GM19238 (cell line): Measurements from ENCODE around the gene ADGRD1.

ENCODE experiments used
- DNase-seq: peaks from one replicate; pipeline ENCODE4 v3.0.0; 2011; ENCODE audit warnings: low spot score; ENCODE audit not compliant: insufficient read length

ADGRD1 gene

DNA sequence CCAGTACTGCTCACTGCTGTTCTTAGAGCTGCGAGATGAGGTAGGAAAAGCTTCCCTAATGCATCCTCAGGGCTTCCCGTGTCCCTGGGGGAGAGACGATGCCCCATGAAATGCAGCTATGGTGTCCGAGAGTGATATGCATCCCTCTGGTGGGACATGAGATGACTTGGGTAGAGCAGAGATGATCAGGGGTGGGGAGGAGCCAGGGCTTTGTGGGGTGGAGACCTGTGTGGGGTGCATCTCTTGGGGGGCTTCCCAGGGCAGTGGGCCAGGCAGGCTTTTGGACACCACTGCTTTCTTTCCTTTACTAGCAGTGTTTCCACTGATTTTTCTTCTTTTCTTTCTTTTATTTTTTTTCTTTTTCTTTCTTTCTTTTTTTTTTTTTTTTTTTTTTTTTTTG, 147.3 kb downstream of the ADGRD1 start:
- DNase-seq: no peak

DNA sequence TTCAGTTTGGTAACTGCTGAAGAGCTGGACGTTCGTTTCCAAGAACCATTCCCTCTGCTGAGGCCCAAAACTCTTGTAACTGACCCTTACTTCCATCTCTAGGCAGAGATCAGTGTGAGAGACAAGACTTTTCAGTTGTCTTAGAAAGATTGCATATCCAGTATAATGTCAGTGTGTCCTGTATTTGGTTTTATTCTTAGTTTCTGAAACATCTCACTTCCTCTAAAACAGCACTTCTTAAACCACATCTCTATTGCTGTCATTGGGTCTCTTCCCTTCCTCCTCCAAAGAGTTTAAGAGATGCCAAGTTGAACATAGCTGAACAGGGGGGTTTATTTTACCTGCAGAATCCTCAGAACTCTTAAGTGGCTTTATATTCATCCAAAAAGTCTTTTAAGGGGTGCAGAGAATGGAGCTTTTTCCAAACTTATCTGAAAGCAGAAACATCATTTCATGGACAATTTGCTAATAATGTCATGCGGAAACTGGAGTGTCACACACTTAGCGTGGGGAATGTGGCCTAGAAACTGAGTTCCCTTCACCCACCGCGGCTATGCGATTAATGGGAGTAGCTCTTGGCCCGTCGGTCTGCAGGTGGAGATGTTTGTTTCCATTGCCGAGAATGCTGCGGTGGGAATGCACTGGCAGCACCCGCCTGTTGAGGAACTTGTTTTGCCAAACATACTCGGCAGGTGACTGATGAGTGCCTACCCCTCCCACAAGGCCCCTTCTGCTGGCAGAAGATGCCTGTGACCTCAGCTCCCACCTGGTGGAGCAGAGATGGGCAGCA, 148.2 kb downstream of the ADGRD1 start:
- peak; percentile 53 for DNase-seq

DNA sequence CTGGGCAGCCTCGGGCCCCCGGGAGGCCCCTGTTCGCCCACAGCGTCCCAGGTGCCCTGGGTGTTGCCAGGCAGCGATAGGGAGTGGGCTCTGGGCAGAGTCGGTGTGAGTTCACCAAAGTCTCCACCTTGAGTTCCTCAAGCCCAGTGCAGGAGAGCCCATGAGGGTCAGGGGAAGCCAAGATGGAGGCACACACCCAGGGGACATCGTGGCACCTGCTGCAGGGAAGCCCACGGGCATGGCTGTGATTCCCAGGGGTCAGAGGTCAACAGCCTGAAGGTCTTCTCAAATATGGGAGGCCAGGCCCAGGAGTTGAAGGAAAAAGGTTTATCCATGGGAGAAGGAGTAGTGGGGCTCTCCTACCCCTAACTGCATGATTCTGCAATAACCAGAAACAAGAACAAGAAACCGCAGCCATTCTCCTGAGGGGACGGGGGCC, 148.8 kb downstream of the ADGRD1 start:
- DNase-seq: no peak

DNA sequence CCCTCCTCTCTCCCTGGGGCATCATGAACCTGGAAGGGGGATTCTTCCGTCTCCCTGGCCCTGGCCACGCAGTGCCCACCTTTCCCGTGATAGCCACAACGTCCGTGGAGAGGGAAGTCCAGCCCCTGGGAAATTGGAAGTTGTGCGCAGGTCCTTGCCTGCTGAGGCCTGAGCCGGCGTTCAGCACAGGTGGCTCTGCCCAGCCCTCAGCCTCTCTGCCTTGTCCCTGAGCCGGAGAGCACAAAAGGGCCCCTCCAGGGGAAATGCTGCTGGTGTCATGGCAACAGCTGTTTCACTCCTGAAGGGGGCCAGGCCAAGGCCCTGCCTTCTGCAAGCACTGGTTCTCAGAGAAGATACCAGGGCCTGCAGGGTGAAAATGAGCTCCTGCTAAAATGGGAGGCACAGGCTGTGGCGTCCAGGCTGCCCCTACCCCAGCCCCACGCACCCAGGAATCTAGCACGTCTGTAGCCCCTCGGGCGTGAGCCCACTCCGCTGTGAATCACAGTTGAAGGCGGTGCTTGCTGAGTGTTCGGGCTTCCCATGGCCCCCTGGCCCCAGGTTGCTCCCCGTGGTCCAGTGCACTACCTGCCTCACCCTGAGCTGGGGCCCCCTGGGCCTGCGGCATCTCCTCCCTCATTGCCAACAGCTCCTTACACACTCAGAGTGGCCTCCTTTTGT, 149.4 kb downstream of the ADGRD1 start:
- no peak for DNase-seq

DNA sequence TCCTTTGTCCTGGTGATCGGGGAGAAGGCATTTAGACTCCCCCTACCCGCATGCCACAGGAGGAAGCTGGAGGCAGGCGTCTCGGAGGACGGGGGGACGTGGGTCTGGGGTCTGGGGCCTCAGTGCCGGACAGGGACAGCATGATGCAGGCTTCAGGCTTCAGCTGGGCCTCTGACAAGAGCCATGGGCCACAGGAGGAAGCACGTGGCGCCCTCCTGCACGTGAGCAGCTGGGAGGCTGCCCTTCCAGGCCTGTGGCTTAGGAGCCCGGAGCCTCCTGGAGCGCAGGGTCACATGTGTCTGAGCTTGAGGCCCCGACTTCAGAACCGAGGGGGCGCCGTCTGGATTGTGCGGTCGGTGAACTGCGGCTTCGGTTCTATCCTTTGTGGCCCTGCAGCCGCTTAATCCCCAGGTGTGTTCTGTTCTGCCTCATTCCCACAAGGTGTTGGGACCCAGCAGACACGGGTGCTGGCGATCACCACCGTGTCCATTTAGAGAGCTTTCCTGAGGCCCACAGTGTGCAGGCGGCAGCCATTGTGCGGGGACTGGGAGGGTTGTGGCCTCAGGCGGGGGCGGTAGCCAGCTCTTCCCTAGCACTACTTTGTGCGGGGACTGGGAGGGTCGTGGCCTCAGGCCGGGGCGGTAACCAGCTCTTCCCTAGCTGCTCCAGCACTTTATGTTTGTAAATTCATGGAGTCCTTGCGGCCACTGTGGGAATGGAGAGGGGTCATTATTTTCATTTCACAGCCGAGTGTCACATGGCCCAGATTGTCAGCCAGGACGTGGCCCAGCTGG, 150.2 kb downstream of the ADGRD1 start:
- DNase-seq: no peak

DNA sequence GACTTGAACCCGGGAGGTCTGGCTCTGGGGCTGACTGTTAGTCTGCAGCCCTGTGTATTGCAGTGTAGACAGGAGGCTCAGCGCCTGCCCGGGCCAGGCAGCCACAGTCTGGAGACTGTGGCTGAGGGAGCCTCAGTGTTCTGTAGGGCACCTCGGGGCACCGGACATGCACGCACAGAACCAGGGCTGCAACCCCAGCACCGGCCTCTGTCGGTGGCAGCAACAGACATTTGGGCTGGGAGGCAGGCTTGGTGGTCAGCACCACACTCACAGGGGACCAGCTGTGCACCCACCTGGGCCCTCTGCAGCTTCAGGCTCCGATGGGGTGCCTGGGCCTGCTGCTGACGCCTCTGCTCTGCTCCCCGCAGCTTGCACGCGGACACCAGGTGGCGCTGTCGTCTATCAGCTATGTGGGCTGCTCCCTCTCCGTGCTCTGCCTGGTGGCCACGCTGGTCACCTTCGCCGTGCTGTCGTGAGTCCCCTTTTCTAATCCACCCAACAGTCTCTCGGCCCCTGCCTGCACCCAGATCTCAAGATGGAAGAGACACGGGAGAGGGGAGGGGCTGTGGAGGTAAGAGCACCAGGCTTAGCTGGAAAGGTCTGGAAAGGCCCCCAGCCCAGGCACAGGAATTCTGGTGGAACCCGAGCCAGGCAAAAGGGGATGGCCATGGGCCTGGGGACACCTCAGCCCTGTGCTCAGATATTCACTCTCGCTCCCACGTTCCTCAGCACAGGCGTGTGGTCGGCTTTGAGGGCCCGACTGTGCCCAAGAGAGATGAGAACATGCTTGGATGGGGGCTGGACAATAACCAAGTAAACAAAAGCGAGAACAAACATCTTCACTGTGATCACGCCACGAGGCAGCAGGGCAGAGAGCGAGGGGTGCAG, 151.0 kb downstream of the ADGRD1 start:
- DNase-seq: peak; percentile 65

DNA sequence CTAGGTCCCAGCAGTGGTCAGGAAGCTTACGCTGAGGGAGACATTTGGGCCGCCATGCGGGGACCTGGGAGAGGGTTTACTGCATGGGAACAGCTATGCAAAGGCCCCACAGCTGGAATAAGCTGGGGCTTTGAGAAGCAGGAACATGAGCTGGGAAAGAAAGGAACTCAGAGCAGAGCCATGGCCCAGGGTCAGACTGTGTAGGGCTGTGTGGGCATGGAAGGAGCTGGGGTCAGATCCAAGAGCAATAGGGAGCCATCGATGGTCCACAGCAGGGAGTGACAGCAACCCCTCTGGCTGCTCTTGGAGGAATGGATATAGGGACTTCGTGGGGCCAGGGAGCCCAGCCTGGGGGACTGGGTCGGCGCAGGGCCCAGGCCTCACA, 151.6 kb downstream of the ADGRD1 start:
- no peak for DNase-seq

DNA sequence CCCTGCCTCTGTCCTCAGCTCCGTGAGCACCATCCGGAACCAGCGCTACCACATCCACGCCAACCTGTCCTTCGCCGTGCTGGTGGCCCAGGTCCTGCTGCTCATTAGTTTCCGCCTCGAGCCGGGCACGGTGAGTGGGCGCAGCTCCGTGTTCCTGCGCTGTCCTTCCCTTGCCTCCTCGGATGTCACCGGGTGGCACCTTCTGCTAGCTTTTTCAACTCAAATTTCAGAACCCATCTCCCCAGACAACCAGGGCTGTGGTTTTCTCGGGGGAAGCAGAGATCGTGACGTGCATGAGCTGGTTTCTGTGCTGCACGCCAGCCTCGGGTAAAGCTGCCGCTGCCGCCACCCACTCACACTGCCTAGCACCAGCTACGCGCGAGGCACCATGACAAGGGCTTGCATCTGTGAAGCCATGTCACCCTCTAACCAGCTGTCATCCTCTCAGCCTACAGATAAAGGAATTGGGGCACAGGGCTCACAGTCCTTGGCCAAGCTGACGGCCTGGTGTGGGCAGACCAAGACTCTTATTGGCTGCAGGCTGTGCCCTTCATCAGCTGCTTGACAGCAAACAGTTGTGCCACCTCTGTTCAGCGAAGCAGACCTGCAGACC, 152.1 kb downstream of the ADGRD1 start:
- DNase-seq: no peak

DNA sequence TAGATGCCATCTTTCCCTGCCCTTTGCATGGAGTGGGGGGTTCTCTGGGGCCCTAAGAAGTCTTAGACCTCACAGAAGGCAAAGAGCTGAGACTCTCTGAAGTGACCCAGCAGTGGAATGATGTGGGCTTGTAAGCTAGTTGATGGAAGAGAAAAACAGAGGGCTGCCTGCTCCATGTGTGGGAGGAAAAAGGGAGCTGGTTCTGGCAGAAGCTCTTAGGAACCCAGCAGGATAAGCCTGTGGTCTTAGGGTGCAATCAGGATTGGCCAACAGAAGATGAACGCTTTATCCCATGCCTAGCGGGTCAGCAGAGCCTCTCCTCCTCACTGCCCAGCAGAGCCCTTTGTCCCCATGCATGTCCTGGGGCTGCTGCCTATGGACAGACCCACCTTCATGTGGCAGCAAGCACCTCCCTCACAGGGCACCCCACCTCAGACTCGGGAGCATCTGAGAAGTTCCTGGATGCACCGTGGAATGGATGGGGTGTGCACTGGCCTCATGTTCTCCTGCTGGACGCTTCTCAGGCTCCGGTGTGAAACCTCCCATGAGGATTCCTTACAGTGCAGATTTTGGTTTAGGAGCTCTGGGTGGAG, 152.7 kb downstream of the ADGRD1 start:
- no peak for DNase-seq

DNA sequence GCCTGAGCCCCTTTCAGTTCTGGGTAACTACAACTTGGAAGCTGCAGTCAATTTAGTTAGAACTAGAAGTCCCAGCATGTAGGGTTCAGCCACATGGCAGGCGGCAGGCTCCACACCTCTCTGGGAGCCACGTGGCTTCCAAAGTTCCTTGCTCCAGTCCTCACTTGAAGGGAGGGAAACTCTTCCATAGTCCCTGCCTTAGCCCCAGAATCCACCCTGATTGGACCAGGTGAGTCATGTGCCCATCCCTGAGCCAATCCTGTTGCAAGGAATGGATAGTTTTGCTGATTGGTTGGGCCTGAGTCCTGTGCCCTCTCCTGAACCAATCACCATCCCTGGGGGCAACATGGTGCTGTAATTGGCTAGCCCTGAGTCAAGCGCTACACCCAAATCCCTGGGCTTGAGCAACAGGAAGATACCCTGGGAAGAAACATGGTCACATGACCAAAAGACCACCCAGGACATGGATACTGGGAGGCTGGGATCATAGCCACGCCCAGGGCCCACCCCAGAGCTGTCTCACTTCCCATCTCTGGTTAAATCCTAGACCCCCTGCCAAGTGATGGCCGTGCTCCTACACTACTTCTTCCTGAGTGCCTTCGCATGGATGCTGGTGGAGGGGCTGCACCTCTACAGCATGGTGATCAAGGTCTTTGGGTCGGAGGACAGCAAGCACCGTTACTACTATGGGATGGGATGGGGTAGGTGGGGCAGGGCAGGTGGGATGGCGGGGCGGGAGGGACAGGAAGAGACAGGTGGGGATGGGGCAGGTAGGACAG, 154.7 kb downstream of the ADGRD1 start:
- no peak for DNase-seq

DNA sequence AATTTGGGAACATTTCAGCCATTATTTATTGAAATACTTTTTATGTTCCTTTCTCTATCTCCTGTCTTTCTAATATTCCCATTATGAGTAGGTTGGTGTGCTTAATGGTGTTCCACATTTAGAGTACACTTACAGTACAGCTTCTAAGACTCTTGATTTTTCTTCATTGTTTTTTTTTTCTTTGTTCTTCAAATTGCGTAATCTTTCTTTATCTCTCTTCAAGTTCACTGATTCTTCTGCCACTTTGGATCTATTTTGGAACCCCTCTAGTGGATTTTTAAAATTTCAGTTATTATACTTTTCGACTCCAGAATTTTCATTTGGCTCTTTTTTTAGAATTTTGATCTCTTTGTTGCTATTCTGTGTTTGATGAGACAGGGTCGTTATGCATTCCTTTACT, 157.7 kb downstream of the ADGRD1 start:
- no peak for DNase-seq

DNA sequence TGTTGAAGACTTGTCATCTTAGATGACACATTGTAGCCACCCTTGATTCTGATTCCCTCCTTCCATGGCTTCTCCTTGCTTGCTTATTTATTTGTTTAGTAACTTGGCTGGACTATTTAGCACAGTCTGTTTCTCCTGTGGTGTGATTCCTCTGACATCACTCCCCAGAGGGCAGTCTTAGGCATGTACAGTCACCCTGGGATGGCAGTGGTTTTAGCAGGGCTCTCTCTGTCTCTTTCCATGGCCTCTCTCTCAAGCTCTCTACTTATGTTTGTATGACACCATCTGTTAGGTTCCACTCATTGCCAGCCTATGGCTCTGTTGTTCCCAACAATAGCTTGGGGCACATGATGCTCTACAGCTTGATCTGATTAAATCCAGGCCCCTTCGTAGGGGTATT, 158.3 kb downstream of the ADGRD1 start:
- no peak for DNase-seq

DNA sequence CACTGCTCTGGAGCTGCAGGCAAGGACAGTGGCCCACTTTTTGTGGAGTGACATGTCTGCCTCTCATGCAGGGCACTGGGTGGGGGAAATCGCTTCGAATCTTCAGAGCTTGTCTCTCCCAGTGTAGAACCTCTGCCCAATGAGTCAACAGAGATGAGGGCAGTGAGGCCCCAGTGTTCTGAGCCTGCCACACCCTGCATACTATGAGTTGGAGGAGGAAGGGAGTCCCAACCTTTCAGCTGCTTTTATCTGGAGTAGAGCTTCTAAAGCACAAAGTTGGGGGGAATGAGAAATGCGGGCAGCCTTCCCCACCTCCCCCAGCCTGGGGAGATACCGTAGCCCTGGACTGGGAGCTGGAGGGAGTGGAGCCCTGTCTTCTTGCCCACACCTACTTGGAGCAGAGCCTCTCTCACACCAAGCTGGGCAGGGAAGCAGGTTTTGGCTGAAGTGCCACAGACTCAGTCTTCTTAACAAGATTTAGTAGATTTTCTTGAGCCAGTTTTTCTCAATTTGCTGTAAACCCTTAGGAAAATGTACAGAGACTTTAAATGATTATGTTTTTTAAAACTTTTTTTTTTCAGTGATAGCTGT, 159.1 kb downstream of the ADGRD1 start:
- DNase-seq: no peak

DNA sequence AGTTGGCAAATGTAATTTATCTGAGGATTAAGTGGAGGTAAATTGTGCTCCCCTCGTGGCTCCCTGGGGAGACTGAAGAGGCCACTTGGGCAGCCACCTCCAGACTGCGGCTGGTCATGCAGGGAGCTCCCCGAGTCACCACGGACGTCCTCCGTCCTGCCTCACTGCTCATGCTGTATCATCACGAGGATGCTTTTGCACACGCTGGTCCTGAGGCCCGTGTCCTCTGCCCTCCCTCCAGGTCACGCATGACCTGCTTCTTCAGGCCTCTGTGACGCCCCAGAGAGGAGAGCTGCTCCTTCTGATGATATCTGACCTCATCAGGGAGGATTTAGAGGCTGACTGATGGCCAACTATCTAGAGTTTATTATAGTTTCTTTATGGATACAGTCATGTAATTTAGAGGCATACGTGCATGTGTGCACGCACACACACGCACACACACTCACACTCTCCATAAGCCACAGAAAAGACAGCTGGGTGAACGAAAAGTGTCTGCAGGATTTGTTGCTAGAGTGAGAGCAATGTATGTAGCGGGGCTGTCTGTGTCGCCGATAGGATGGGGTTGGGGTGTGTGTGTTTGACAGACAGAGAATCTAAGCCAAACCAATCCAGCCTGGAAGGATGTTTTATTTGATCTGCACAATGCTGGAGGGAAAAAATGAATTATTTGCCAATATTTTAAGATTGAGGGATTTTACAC, 160.0 kb downstream of the ADGRD1 start:
- no peak for DNase-seq

DNA sequence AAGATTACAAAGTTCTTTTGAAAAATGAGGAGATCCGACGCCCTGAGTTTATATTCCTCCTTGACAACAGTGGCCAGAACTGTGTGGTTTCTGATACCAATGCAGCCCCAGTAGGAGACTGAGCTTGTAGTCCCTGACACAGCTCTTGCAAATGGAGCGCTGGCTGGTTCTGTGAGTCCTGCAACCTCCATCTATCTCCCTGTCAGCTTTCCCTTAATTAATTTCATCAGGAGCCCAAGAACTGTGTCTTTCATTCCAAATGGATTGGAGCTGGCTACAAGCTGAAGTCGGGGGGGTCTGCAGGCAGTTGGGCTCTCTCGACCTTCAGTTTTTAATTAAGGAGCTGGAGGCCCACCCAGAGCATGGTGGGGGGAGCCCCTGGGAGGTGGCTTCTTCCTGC, 160.6 kb downstream of the ADGRD1 start:
- DNase-seq: no peak

DNA sequence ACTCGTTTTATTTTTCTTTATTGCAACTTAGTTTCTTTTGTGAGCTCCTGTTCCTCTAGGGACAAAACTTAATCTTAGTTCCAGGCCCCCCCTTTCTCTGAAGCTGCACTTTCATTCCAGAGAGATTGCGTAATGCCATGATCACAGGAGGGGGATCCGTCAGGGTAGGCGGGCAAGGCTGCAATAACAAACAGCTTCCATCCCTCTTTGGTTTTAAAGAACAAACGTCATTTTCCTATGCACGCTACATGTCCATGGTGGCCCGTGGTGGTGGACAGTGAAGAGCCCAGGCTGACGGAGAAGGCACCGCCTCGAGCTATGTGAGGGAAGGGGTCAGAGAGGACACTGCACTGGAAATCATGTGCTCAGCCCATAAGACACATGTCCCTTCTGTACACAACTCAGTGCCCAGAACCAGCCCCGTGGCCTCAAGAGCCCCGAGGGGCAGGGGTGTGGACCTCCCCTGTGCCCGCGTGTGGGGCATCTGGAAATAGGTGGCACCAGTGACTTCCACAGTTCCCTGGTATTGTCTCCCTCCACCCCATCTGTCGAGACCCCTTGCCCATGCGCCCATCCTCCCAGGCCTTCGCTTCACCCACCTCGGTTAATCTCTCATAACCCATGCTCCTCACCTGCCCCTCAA, 161.4 kb downstream of the ADGRD1 start:
- no peak for DNase-seq

DNA sequence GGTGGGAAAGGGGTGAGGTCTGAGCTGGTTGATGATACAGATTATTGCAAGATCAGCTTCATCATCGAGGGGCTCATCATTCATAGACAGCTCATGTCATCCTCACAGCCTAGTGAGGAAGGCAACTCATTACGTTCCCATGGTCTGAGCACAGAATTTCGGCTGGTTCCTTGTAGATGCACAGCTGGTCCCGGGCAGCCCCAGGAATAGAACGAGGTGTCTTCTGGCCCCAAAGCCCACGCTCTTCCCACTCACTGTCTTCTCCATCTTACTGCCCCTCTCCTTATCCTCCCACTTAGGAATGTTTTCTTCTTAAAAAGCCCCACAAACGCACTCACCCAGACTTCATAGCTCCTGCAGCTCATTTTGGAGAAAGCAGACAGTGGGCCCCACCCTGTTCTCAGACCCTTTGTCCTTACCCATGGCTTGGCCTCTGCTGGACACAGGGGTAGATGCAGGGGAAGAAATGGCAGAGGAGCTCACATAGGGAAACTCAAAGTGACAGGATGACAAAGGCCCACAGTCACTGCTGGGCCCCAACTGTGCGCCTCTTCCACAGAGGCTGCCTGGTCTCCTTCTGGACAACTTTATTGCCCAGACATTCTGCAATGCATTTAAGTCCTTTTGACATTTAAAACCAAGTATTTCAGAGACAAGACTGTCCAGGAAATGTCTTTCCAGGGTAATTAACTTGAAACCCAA, 162.2 kb downstream of the ADGRD1 start:
- no peak for DNase-seq
